Activated T-cell treated with anti-CD3 and anti-CD28 coated beads, Interleukin-2, amount 50 U/mL, for 4 hours (primary cell): Measurements from ENCODE around the gene PLEKHA4. TPM values are rescaled to one million over a fixed set of nuclear protein-coding genes. Genes with fewer than 3 reads are reported as not detected.
"Not testable (repeated sequence)": the region's sequence is repeated elsewhere in the genome, so short reads cannot be mapped to it uniquely, and the experiment has no call there.

ENCODE experiments used
- ATAC-seq, 2 donors: fragments of 200-7000 bp; cut with Tn5 transposase; one replicate each; pipeline ENCODE4 v1.10.0; 2021
- DNase-seq: peaks from one replicate; pipeline ENCODE4 v3.0.0-alpha.2; 2020
- H3K27me3 Mint-ChIP-seq: one replicate; pipeline ENCODE4 v1.8.0; 2021; ENCODE audit warnings: low read depth, mixed read lengths
- H3K36me3 Mint-ChIP-seq: one replicate; pipeline ENCODE4 v1.8.0; 2022; ENCODE audit warnings: mixed read lengths; ENCODE audit not compliant: insufficient read depth
- H3K4me1 Mint-ChIP-seq: one replicate; pipeline ENCODE4 v1.8.0; 2021; ENCODE audit warnings: low read depth, mixed read lengths
- H3K4me3 Mint-ChIP-seq: one replicate; pipeline ENCODE4 v1.8.0; 2021; ENCODE audit warnings: mild to moderate bottlenecking, moderate library complexity, mixed read lengths
- H3K9me3 Mint-ChIP-seq: one replicate; pipeline ENCODE4 v1.8.0; 2021; ENCODE audit warnings: mixed read lengths
- total RNA-seq, 3 donors: library from RNA; stranded (reverse); gene quantifications; one replicate each; pipeline ENCODE4 v1.2.1, GENCODE V29; 2021

Gene PLEKHA4
- total RNA-seq, 3 donors from 2014 or later = 4.1 to 4.6 (median 4.6) TPM

- H3K4me3 Mint-ChIP-seq = peak overlapping the region; percentile 98
- peak; percentile 5 to 19 for ATAC-seq
Measured at GRCh38 chr19:48900477-48901406, 32.3 kb upstream of the PLEKHA4 start.

GRCh38 chr19:48899781-48900476, 31.5 kb upstream of the PLEKHA4 start, which contains the start of gene NUCB1:
TSS of gene NUCB1 (plus strand) at chr19:48900312. CDS start at chr19:48900797, 485 bp downstream.
- DNase-seq (peak; percentile 99), ATAC-seq (peak; percentile 96 to 97)
- Mint-ChIP-seq H3K36me3 (peaks cover 8% of the 10 kb centered on the region), H3K27me3 (peaks cover 7% of the 10 kb centered on the region), H3K4me3 (peak within 1 kb of the TSS; percentile 98), H3K4me1 (peaks cover 23% of the 10 kb centered on the region), H3K9me3 (no peaks in the 10 kb centered on the region)

More at GRCh38 chr19:48900477-48901406, 32.3 kb upstream of the PLEKHA4 start:
- no peak for DNase-seq
- Mint-ChIP-seq H3K27me3 (peaks cover 3% of the 10 kb centered on the region), H3K4me1 (peaks cover 23% of the 10 kb centered on the region), H3K9me3 (no peaks in the 10 kb centered on the region), H3K36me3 (peaks cover 12% of the 10 kb centered on the region)

DNA sequence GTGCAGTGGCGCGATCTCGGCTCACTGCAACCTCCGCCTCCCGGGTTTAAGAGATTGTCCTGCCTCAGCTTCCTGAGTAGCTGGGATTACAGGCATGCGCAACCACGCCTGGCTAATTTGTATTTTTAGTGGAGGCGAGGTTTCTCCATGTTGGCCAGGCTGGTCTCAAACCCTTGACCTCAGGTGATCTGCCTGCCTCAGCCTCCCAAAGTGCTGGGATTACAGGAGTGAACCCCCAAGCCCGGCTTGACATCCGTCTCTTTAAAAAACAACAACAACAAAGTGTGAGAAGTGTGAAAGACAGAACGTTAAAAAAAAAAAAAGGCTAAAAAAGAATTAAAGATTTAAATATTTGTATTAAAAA, 31.0 kb upstream of the PLEKHA4 start:
- peaks cover 13% of the 10 kb centered on the region for H3K27me3 Mint-ChIP-seq
- H3K36me3 Mint-ChIP-seq, DNase-seq, H3K9me3 Mint-ChIP-seq, ATAC-seq: not testable (repeated sequence)
- H3K4me1 Mint-ChIP-seq = peaks cover 27% of the 10 kb centered on the region
- H3K4me3 Mint-ChIP-seq = peak overlapping the region; percentile 57

DNA sequence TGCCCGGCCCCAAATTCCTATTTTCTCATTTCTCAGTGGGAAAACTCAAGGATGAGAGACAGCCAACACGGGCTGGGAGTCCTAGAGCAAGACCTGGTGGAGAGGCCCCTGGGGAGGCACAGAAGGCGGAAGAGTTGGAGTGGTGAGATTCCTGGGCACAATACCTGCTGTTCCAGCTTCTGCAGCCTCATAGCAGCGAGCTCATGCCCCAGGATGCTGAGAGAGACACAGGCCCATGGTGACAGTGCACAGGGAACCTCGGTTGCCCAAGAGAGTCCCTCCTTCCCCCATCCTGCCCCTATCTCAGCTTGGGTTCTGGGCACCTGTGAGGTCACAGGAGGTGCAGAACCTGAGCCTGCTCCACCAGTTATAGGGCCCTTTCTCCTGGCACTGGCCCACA, 28.8 kb upstream of the PLEKHA4 start:
- H3K9me3 Mint-ChIP-seq = no peaks in the 10 kb centered on the region
- peaks cover 28% of the 10 kb centered on the region for H3K27me3 Mint-ChIP-seq
- DNase-seq (no peak), ATAC-seq (no peak)
- H3K4me1 Mint-ChIP-seq = peaks cover 23% of the 10 kb centered on the region
- H3K4me3 Mint-ChIP-seq = no peak overlapping the region
- H3K36me3 Mint-ChIP-seq = peaks cover 2% of the 10 kb centered on the region

DNA sequence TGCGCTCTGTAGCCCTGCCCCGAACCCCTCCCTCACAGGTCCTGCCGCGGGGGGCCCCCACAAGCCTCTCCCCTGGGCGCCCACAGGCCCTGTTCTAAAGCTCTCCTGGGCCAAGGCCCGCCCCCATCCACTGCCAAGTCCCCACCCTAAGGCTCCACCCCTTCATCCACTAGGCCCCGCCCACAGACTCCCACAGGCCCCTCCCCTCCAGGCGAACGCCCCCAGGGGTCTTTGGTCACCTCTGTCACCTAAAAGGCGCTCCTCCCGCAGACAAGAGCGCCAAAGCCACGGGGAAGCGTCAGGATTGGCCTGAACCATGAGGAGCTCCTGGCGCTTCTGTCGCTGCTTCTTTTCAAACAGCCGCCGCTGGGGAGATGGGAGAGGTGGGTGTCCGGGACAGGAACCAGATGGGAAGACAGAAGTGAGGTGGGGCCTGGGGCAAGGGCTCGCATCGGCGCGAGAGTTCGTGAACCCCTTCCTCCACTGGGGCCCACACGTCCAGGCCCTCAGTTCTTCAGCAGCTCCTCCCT, 27.8 kb upstream of the PLEKHA4 start:
- ATAC-seq (peak; percentile 6 to 20), DNase-seq (peak; percentile 32)
- Mint-ChIP-seq H3K4me3 (peak overlapping the region; percentile 58), H3K36me3 (peaks cover 2% of the 10 kb centered on the region), H3K9me3 (no peaks in the 10 kb centered on the region), H3K27me3 (peaks cover 37% of the 10 kb centered on the region), H3K4me1 (peaks cover 20% of the 10 kb centered on the region)

DNA sequence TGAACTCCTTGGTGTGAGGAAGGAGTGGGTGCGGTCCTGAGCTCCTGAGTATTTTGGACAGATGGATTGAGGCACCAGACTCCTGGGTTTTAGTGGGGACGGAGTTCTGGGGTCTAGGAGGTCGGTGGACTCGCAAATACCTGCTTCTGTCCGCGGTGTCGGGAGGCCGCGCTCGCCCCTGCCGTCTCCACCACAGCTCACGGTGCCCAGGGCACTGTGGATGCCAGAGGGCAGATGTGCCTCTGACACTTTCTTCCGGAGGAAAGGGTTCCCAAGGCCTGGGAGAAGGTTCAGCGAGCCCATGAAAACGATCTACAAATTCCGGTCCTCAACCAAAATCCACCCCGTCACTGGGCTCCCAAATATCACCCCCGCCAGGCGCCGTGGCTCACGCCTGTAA, 26.8 kb upstream of the PLEKHA4 start:
- Mint-ChIP-seq H3K9me3 (no peaks in the 10 kb centered on the region), H3K4me1 (peaks cover 14% of the 10 kb centered on the region), H3K4me3 (no peak overlapping the region), H3K27me3 (peaks cover 44% of the 10 kb centered on the region), H3K36me3 (peaks cover 1% of the 10 kb centered on the region)
- DNase-seq (no peak), ATAC-seq (no peak)

DNA sequence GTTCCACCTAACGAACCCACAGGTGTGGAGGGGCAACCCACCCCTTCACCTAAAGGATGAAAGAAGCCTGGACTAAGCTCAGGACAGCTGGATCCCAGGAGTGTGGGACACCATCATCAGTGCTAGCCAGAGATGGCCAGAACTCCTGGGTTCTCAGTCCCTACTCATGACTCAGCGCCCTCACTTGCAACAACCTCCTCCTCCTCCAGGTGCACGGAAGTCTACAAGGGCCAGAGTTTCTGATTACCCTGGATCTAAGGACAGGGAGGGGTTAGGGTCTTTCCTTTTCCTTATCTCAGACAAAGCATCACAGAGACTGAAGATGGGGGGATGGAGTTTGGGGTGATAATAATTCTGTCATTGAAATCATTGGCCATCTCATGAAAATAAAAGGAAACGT, 22.1 kb upstream of the PLEKHA4 start:
- Mint-ChIP-seq H3K4me3 (no peak overlapping the region), H3K4me1 (peaks cover 4% of the 10 kb centered on the region), H3K27me3 (peaks cover 41% of the 10 kb centered on the region), H3K36me3 (no peaks in the 10 kb centered on the region), H3K9me3 (no peaks in the 10 kb centered on the region)
- DNase-seq = no peak
- no peak for ATAC-seq

- ATAC-seq, H3K4me1 Mint-ChIP-seq, H3K36me3 Mint-ChIP-seq, H3K4me3 Mint-ChIP-seq, DNase-seq, H3K9me3 Mint-ChIP-seq: not testable (repeated sequence)
- H3K27me3 Mint-ChIP-seq = peaks cover 33% of the 10 kb centered on the region
Measured at GRCh38 chr19:48889496-48889895, 21.1 kb upstream of the PLEKHA4 start.

DNA sequence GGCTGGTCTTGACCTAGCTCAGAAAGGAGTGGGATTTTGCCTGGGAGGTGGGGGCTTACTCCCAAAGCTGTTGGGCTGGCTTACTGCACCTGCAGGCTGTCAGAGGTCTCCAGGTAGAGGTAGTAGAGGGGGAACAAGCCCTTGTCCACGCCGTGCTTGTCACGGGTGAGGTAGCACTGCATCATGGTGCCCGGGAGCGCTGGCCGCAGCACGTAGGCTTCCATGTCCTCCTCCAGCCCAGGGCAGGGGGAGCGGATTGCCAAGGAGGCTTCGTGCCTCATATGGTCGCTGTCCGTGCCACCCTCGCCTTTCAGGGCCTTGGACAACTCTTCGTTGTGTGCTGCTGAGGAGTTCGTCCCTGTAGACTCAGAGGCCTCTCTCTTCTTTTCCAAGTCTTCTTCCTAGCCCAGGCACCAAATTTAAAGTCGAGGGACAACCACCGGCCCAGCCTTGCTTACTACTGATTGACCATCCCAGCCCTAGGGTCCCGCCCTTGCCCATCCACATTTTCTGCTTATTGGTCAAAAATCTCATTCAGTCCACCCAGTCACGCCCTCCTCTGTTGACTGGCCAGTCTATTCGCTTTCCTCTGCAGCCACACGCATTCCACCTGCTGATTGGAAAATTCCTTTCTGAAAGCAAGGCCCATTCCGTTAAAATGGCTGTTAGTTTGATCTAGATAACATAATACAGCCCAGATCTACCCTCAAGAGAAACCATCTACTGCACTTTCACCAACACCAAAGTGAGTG, 19.6 kb upstream of the PLEKHA4 start:
- Mint-ChIP-seq H3K4me3 (no peak overlapping the region), H3K9me3 (no peaks in the 10 kb centered on the region), H3K36me3 (no peaks in the 10 kb centered on the region), H3K4me1 (no peaks in the 10 kb centered on the region), H3K27me3 (peaks cover 21% of the 10 kb centered on the region)
- DNase-seq = no peak
- ATAC-seq = no peak

GRCh38 chr19:48883726-48884125, 15.3 kb upstream of the PLEKHA4 start:
- Mint-ChIP-seq H3K9me3 (no peaks in the 10 kb centered on the region), H3K4me1 (peaks cover under 1% of the 10 kb centered on the region), H3K36me3 (peaks cover under 1% of the 10 kb centered on the region), H3K4me3 (no peak overlapping the region), H3K27me3 (no peaks in the 10 kb centered on the region)
- ATAC-seq (no peak), DNase-seq (no peak)

- Mint-ChIP-seq H3K9me3 (no peaks in the 10 kb centered on the region), H3K27me3 (no peaks in the 10 kb centered on the region), H3K4me3 (no peak overlapping the region), H3K4me1 (peaks cover 9% of the 10 kb centered on the region), H3K36me3 (peaks cover 9% of the 10 kb centered on the region)
- peak; percentile 73 to 82 for ATAC-seq
- DNase-seq = no peak
Measured at GRCh38 chr19:48881741-48882657, 13.6 kb upstream of the PLEKHA4 start.

DNA sequence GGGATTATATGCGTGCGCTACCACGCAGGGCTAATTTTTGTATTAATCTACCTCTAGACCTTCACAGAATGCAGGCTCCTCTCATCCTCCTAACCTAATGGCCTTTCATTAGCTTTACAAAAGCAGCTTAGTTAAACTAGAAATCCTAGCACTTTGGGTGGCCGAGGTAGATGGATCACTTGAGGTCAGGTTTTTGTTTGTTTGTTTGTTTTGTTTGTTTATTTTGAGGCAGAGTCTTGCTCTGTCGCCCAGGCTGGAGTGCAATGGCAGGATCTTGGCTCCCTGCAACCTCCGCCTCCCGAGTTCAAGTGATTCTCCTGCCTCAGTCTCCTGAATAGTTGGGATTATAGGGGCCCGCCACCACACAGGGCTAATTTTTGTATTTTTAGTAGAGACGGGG, 11.3 kb upstream of the PLEKHA4 start:
- Mint-ChIP-seq H3K4me1 (peaks cover 22% of the 10 kb centered on the region), H3K36me3 (peaks cover 24% of the 10 kb centered on the region)
- not testable (repeated sequence) for ATAC-seq, H3K4me3 Mint-ChIP-seq, DNase-seq, H3K27me3 Mint-ChIP-seq, H3K9me3 Mint-ChIP-seq

- H3K27me3 Mint-ChIP-seq = no peaks in the 10 kb centered on the region
- DNase-seq (no peak), ATAC-seq (no peak)
- H3K4me3 Mint-ChIP-seq = no peak overlapping the region
- peaks cover 26% of the 10 kb centered on the region for H3K4me1 Mint-ChIP-seq
- H3K36me3 Mint-ChIP-seq = peaks cover 30% of the 10 kb centered on the region
- no peaks in the 10 kb centered on the region for H3K9me3 Mint-ChIP-seq
Measured at GRCh38 chr19:48879025-48879637, 10.7 kb upstream of the PLEKHA4 start.
